Kasumi-1 (cell line): ENCODE measurements around the gene GALNT10.
"Not testable (repeated sequence)": the region's sequence is repeated elsewhere in the genome, so short reads cannot be mapped to it uniquely, and the experiment has no call there.

Experiments
- DNase-seq, 2 experiments: peaks; one replicate each; lab custom pipeline; 2025; lab: John Stamatoyannopoulos, UW

The GALNT10 gene

GRCh38 chr5:154356020-154356655 lies 165.6 kb downstream of the GALNT10 start:
- no peak for DNase-seq

GRCh38 chr5:154356958-154357357 lies 166.4 kb downstream of the GALNT10 start:
- no peak for DNase-seq

GRCh38 chr5:154358516-154359220 lies 168.1 kb downstream of the GALNT10 start:
- DNase-seq = no peak

GRCh38 chr5:154359221-154359573 lies 168.7 kb downstream of the GALNT10 start:
- DNase-seq = no peak

- DNase-seq = not testable (repeated sequence)
Measured at GRCh38 chr5:154360241-154360640, 169.7 kb downstream of the GALNT10 start.

- no peak for DNase-seq
Measured at GRCh38 chr5:154363411-154363810, 172.9 kb downstream of the GALNT10 start.

GRCh38 chr5:154364771-154365170 lies 174.2 kb downstream of the GALNT10 start:
- DNase-seq = no peak

- no peak for DNase-seq
Measured at GRCh38 chr5:154365823-154366222, 175.3 kb downstream of the GALNT10 start.

GRCh38 chr5:154366353-154366752 lies 175.8 kb downstream of the GALNT10 start:
- no peak for DNase-seq

- DNase-seq = no peak
Measured at GRCh38 chr5:154367101-154367500, 176.6 kb downstream of the GALNT10 start.

- no peak for DNase-seq
Measured at GRCh38 chr5:154368041-154368800, 177.7 kb downstream of the GALNT10 start.

GRCh38 chr5:154369682-154370081 lies 179.1 kb downstream of the GALNT10 start:
- no peak for DNase-seq

- no peak for DNase-seq
Measured at GRCh38 chr5:154370119-154370518, 179.6 kb downstream of the GALNT10 start.

- DNase-seq = no peak
Measured at GRCh38 chr5:154370813-154371212, 180.3 kb downstream of the GALNT10 start.

- DNase-seq = no peak
Measured at GRCh38 chr5:154371687-154372086, 181.2 kb downstream of the GALNT10 start.

- DNase-seq = no peak
Measured at GRCh38 chr5:154372661-154373060, 182.1 kb downstream of the GALNT10 start.

GRCh38 chr5:154373326-154373725 lies 182.8 kb downstream of the GALNT10 start:
- no peak for DNase-seq

GRCh38 chr5:154373729-154374179 lies 183.2 kb downstream of the GALNT10 start:
- DNase-seq = no peak

- DNase-seq = no peak
Measured at GRCh38 chr5:154374264-154374663, 183.7 kb downstream of the GALNT10 start.

GRCh38 chr5:154375329-154376008 lies 184.9 kb downstream of the GALNT10 start:
- no peak for DNase-seq

- DNase-seq = no peak
Measured at GRCh38 chr5:154376481-154376880, 185.9 kb downstream of the GALNT10 start.

GRCh38 chr5:154377754-154378533 lies 187.4 kb downstream of the GALNT10 start:
- no peak for DNase-seq
